Right atrium auricular region (tissue), 2 donors: ENCODE measurements around the gene NFATC2IP. TPM values are rescaled to one million over a fixed set of nuclear protein-coding genes. Genes with fewer than 3 reads are reported as not detected.
"Not testable (repeated sequence)": the region's sequence is repeated elsewhere in the genome, so short reads cannot be mapped to it uniquely, and the experiment has no call there.

ENCODE experiments used
- DNase-seq: peaks from one replicate; pipeline ENCODE4 v3.0.0-alpha.2; 2019; ENCODE audit warnings: low spot score
- H3K27ac ChIP-seq, 2 donors: fragments of 200-600 bp; sonication (generic); 1 replicate in 1 of 2; 2 replicates in 1 of 2; pipeline ENCODE4 v1.5.1; 2016 to 2019
- H3K27me3 ChIP-seq, 2 donors: fragments of 200-600 bp; sonication (generic); one replicate each; pipeline versions ENCODE4 v1.5.1 to v1.6.0; 2017 to 2019
- H3K36me3 ChIP-seq: fragments of 200-600 bp; sonication (generic); one replicate; pipeline ENCODE4 v1.5.1; 2016
- H3K4me1 ChIP-seq, 2 donors: fragments of 200-600 bp; sonication (generic); one replicate each; pipeline versions ENCODE4 v1.5.1 to v1.6.0; 2017 to 2019
- H3K4me3 ChIP-seq, 2 donors: fragments of 200-600 bp; sonication (generic); 1 replicate in 1 of 2; 2 replicates in 1 of 2; pipeline ENCODE4 v1.5.1; 2017 to 2019; ENCODE audit warnings: mild to moderate bottlenecking in 1 of 2, moderate library complexity in 1 of 2
- H3K9me3 ChIP-seq, 2 donors: fragments of 200-600 bp; sonication (generic); one replicate each; pipeline ENCODE4 v1.5.1; 2019
- CTCF ChIP-seq, 2 donors: fragments of 200-600 bp; sonication (generic); IDR thresholded peaks; one replicate each; pipeline ENCODE4 v1.5.1; 2019; ENCODE audit warnings: antibody characterized with exemption in 2 of 2
- total RNA-seq, 2 donors: library from RNA; depleted of rRNA; stranded (reverse); fragments of >200 nt; gene quantifications; one replicate each; pipeline ENCODE4 v1.1.0, GENCODE V29; 2016

The NFATC2IP gene
- total RNA-seq, 2 donors from 2014 or later, result 10.6 to 13.0 TPM

DNA sequence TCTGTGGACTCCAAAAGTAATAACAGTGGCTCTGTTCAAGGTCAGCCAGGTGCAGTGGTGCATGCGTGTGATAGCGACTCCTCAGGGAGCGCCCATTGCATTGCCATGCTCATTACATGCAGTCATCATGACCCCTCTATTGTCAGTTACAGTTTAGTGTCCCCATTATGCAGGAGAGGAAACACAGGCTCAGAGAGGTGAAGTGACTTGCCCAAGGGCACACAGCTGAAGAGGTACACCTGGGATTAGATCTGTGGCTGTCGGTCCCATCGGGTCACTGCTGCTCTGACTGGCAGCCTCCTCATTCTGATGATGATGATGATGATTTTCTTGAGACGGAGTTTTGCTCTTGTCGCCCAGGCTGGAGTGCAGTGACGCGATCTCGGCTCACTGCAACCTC, 41.8 kb downstream of the NFATC2IP start:
- DNase-seq, result no peak
- Histone ChIP-seq H3K36me3 (no peaks in the 10 kb centered on the region), H3K9me3 (no peaks in the 10 kb centered on the region), H3K4me3 (no peak overlapping the region), H3K27ac (no peak overlapping the region), H3K4me1 (no peaks in the 10 kb centered on the region), H3K27me3 (no peaks in the 10 kb centered on the region)
- no peak for TF ChIP-seq CTCF (IDR thresholded peaks at IDR 0.05)

DNA sequence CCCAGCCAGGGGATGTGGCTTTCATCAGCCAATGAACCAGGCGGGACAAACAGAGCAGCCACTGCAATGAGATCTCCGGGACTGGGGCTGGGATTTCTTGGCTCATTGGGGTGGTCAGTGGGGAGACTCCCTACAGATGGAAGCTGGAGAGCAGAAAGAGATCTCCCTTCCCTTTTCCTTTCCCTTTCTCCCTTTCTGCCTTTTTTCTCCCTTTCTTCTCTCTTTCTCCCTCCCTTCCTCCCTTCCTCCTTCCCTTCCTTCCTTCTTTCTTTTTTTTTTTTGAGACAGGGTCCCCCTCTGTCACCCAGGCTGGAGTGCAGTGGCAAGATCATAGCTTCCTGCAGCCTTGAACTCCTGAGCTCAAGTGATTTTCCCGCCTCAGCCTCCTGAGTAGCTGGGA, 48.1 kb downstream of the NFATC2IP start:
- Histone ChIP-seq H3K27ac (no peak overlapping the region), H3K4me1 (no peaks in the 10 kb centered on the region), H3K4me3 (no peak overlapping the region), H3K36me3 (no peaks in the 10 kb centered on the region), H3K9me3 (no peaks in the 10 kb centered on the region), H3K27me3 (no peaks in the 10 kb centered on the region)
- DNase-seq, result no peak
- no peak for TF ChIP-seq CTCF (IDR thresholded peaks at IDR 0.05)

- Histone ChIP-seq H3K36me3 (no peaks in the 10 kb centered on the region), H3K4me1 (no peaks in the 10 kb centered on the region), H3K27ac (no peak overlapping the region), H3K4me3 (no peak overlapping the region), H3K27me3 (no peaks in the 10 kb centered on the region), H3K9me3 (no peaks in the 10 kb centered on the region)
- DNase-seq, result no peak
- no peak for TF ChIP-seq CTCF (IDR thresholded peaks at IDR 0.05)
Measured at GRCh38 chr16:28999577-28999976, 48.8 kb downstream of the NFATC2IP start.

DNA sequence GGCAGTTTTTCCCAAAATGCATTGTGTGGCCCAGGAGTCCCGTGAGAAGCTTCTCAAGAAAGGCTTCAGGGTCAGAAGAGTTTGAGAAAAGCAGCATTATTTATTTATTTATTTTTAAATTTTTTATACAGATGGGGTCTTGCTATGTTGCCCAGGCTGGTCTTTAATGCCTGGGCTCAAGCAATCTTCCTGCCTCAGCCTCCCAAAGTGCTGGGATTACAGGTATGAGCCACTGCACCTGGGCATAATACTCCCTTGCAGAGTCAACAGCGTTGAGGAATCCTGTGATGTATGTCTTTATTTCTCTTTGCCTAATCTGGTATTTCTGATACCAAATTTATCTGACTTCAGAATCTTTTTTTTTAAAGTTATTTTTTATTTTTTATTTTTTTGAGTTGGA, 49.3 kb downstream of the NFATC2IP start:
- H3K27me3 ChIP-seq, result no peaks in the 10 kb centered on the region
- H3K36me3 ChIP-seq, result no peaks in the 10 kb centered on the region
- H3K9me3 ChIP-seq, result no peaks in the 10 kb centered on the region
- H3K4me3 ChIP-seq, result no peak overlapping the region
- no peak overlapping the region for H3K27ac ChIP-seq
- DNase-seq, result no peak
- TF ChIP-seq CTCF (IDR thresholded peaks at IDR 0.05), result no peak
- H3K4me1 ChIP-seq, result no peaks in the 10 kb centered on the region

DNA sequence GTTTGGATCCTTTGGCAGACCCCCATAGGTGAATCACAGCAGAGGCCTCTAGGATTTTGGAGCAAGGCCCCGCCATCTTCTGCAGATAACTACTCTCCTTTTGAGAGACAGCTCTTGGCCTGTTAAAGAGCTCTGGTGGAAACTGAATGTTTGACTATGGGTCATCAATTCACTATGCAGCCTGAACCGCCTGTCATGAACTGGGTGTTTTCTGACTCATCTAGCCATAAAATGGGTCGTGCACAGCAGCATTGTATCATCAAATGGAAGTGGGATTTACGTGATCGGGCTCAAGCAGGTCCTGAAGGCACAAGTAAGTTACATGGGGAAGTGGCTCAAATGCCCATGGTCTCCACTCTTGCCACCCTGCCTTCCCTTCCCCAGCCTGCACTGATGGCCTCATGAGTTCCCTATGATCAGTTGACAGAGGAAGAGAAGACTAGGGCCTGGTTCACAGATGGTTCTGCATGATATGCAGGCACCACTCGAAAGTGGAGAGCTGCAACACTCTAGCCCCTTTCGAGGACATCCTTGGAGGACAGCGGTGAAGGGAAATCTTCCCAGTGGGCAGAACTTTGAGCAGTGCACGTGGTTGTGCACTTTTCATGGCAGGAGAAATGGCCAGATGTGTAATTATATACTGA, 53.9 kb downstream of the NFATC2IP start:
- not testable (repeated sequence) for H3K4me1 ChIP-seq, DNase-seq, H3K9me3 ChIP-seq, H3K27ac ChIP-seq, H3K27me3 ChIP-seq, H3K36me3 ChIP-seq, H3K4me3 ChIP-seq

DNA sequence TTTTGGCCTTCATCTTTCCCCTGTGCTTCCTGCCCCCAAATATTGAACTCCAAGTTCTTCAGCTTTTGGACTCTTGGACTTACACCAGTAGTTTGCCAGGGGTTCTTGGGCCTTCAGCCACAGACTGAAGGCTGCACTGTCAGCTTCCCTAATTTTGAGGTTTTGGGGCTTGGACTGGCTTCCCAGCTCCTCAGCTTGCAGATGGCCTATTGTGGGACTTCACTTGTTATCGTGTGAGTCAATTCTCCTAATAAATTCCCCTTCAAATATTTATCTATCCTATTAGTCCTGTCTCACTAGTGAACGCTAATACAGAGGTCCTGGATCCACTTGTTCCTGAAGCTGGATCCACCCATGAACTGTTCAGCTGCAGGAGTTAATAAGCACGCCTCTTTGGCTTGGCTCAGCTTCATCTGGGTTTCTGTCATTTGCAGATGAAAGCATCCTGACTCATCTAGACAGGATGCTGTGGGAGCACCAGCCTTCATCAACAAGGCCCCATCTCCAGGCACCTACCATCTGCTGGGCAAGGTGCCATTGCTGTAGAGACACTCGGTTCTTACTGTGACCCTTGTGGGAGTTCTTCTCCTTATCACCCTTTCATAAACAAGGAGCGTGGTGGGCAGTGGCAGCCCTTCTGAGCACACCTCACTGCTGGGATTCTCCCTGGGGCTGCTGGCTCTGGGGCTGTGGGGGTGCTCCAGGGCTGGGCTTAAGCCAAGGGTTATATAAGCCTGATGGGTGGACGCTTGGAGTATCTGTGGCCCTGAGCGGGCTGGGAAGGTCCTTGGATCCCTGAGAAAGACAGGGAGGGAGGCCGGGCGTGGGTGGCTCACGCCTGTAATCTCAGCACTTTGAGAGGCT, 57.2 kb downstream of the NFATC2IP start:
- Histone ChIP-seq H3K36me3 (no peaks in the 10 kb centered on the region), H3K4me1 (no peaks in the 10 kb centered on the region), H3K27ac (no peak overlapping the region), H3K27me3 (no peaks in the 10 kb centered on the region), H3K4me3 (no peak overlapping the region), H3K9me3 (no peaks in the 10 kb centered on the region)
- no peak for TF ChIP-seq CTCF (IDR thresholded peaks at IDR 0.05)
- DNase-seq, result no peak
